ENCODE results near the gene RRBP1. TPM values are rescaled to one million over a fixed set of nuclear protein-coding genes. Genes with fewer than 3 reads are reported as not detected.

RRBP1 gene
- total RNA-seq, 4 donors from 2014 or later: 33.7 to 57.7 (median 43.2) TPM

- no peak overlapping the region for H3K4me3 ChIP-seq (ENCODE audit: low read depth, poor library complexity, severe bottlenecking)
- TF ChIP-seq, protein P1, sequence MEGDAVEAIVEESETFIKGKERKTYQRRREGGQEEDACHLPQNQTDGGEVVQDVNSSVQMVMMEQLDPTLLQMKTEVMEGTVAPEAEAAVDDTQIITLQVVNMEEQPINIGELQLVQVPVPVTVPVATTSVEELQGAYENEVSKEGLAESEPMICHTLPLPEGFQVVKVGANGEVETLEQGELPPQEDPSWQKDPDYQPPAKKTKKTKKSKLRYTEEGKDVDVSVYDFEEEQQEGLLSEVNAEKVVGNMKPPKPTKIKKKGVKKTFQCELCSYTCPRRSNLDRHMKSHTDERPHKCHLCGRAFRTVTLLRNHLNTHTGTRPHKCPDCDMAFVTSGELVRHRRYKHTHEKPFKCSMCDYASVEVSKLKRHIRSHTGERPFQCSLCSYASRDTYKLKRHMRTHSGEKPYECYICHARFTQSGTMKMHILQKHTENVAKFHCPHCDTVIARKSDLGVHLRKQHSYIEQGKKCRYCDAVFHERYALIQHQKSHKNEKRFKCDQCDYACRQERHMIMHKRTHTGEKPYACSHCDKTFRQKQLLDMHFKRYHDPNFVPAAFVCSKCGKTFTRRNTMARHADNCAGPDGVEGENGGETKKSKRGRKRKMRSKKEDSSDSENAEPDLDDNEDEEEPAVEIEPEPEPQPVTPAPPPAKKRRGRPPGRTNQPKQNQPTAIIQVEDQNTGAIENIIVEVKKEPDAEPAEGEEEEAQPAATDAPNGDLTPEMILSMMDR (IDR thresholded peaks at IDR 0.05): no peak
- no peak for TF ChIP-seq POLR2A (IDR thresholded peaks at IDR 0.05)
- no peak for DNase-seq (ENCODE audit: low spot score in 2 of 2)
- intact Hi-C loops (cut with DNase I; ENCODE audit: low total_unique reads): no loop called here
These were observed 97.4 kb downstream of the RRBP1 start for GRCh38 chr20:17584689-17585088.

DNA sequence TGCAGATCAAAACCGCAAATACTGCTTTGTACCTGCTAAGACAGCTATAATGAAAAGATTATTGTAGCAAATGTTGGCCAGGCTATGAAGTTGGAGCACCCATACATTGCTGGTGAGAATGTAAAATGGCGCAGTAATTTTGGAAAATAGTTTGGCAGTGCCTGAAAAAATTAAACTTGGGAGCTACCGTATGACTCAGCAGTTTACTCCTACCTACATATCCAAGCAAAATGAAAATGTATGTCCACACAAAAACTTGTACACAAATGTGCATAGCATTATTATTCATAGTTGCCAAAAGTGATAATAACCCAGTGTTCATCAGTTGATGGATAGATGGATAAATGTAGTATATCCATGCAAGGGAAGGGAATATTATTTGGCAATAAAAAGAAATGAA lies 98.9 kb downstream of the RRBP1 start:
- intact Hi-C loops (cut with DNase I; ENCODE audit: low total_unique reads): no loop called here
- no peak overlapping the region for H3K4me3 ChIP-seq (ENCODE audit: low read depth, poor library complexity, severe bottlenecking)
- DNase-seq (ENCODE audit: low spot score in 2 of 2): no peak
- 69 to 79% methylated on average over 3 of the region's 3 CpGs for WGBS, 2 donors
- TF ChIP-seq, protein P1 (IDR thresholded peaks at IDR 0.05): no peak
- TF ChIP-seq POLR2A (IDR thresholded peaks at IDR 0.05): no peak

- TF ChIP-seq, protein P1 (IDR thresholded peaks at IDR 0.05): no peak
- TF ChIP-seq POLR2A (IDR thresholded peaks at IDR 0.05): no peak
- DNase-seq (ENCODE audit: low spot score in 2 of 2): no peak
- no peak overlapping the region for H3K4me3 ChIP-seq (ENCODE audit: low read depth, poor library complexity, severe bottlenecking)
- intact Hi-C loops (cut with DNase I; ENCODE audit: low total_unique reads): no loop called here
- 89 to 98% methylated on average over 2 of the region's 2 CpGs for WGBS, 2 donors
These were observed 101.1 kb downstream of the RRBP1 start for GRCh38 chr20:17580895-17581294.

- WGBS, 2 donors: 85 to 91% methylated on average over 4 of the region's 4 CpGs
- DNase-seq (ENCODE audit: low spot score in 2 of 2): no peak
- no peak overlapping the region for H3K4me3 ChIP-seq (ENCODE audit: low read depth, poor library complexity, severe bottlenecking)
- intact Hi-C loops (cut with DNase I; ENCODE audit: low total_unique reads): no loop called here
- TF ChIP-seq, protein P1 (IDR thresholded peaks at IDR 0.05): no peak
- TF ChIP-seq POLR2A (IDR thresholded peaks at IDR 0.05): no peak
These were observed 102.5 kb downstream of the RRBP1 start for GRCh38 chr20:17579369-17580039.

GRCh38 chr20:17576215-17576614 lies 105.8 kb downstream of the RRBP1 start:
- TF ChIP-seq, protein P1 (IDR thresholded peaks at IDR 0.05): no peak
- no peak for TF ChIP-seq POLR2A (IDR thresholded peaks at IDR 0.05)
- DNase-seq (ENCODE audit: low spot score in 2 of 2): no peak
- no peak overlapping the region for H3K4me3 ChIP-seq (ENCODE audit: low read depth, poor library complexity, severe bottlenecking)
- intact Hi-C loops (cut with DNase I; ENCODE audit: low total_unique reads): no loop called here
- 77% methylated on average over 8 of the region's 8 CpGs for WGBS, 2 donors

DNA sequence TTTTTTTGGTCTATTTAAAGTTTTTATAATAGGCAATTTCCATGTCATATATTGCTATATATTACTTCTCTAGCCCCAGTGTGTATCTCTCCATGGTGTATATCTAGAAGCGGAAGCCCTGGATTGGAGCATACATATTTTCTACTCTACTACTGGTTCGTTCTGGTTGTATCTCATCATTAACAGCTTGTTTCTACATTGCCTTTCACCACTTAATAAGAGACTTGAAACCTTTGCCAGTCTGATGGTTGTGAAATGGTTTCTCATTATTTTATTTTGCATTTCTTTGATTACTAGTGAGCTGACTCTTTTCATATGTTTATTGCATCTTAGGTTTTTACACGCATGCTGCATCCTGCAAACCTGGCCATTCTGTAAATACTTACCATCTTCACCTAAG lies 108.6 kb downstream of the RRBP1 start:
- WGBS, 2 donors: 55 to 59% methylated on average over 3 of the region's 3 CpGs
- TF ChIP-seq, protein P1 (IDR thresholded peaks at IDR 0.05): no peak
- no peak for TF ChIP-seq POLR2A (IDR thresholded peaks at IDR 0.05)
- H3K4me3 ChIP-seq (ENCODE audit: low read depth, poor library complexity, severe bottlenecking): no peak overlapping the region
- DNase-seq (ENCODE audit: low spot score in 2 of 2): no peak
- intact Hi-C loops (cut with DNase I; ENCODE audit: low total_unique reads): no loop called here

Measured in lower leg skin (tissue), 4 donors.